Measurements from ENCODE around the gene MRPS27.

Gene MRPS27

DNA sequence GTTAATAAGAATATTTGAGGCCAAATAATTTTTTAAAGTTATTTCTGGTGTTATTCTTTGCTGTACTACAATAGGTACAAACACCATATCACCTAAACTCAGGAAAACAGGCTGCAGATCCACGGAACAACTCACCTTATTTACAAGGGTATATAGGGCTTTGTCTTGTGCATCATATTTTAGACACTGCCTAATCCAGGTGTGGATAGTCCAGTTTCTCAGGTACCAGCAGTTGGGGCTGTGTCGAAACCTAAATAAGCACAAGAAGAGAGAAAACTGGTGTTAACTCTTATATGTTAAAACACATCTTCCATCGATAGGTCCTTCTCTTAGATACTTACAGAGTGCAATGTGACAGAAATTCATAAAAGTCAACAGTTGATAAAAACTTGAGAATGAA is 82.2 kb downstream of the MRPS27 start:
- CTCF ChIA-PET, result interaction anchor here (1.3 to 1.8 kb wide), 2 partner anchors 11 to 99 kb away, joined by 3 to 4 read pairs; no protein-coding TSS in a partner anchor
- Histone ChIP-seq H3K9me3 (ENCODE audit: control extremely low read depth in 1 of 5, control insufficient read depth in 4 of 5, insufficient read depth in 2 of 5, low read depth in 1 of 5, low read length in 4 of 5) (no peaks in the 10 kb centered on the region), H3K27ac (ENCODE audit: insufficient read depth in 1 of 2, low read depth in 1 of 2, low read length in 2 of 2, poor library complexity in 1 of 2, severe bottlenecking in 2 of 2) (no peak overlapping the region), H3K36me3 (ENCODE audit: control insufficient read depth in 4 of 4, insufficient read depth in 4 of 4, low read length in 3 of 4) (peaks cover 6 to 23% (median 8%) of the 10 kb centered on the region in 4 experiments), H3K27me3 (replicated peaks in 2 of 5; ENCODE audit: control insufficient read depth in 4 of 5, insufficient read depth in 5 of 5, low read length in 4 of 5) (no peaks in the 10 kb centered on the region), H3K4me1 (ENCODE audit: control extremely low read depth in 1 of 4, control insufficient read depth in 4 of 4, insufficient read depth in 4 of 4, low read length in 3 of 4) (peaks cover 13 to 27% (median 20%) of the 10 kb centered on the region in 4 experiments), H3K4me3 (ENCODE audit: control insufficient read depth in 1 of 7, extremely low read depth in 1 of 7, insufficient read depth in 4 of 7, low read depth in 2 of 7, low read length in 6 of 7) (no peak overlapping the region)
- DNase-seq, result no peak
- WGBS (ENCODE audit: insufficient coverage), result no CpG with 5 or more reads among the region's 3 CpGs
- POLR2A ChIA-PET, result no interaction called here

DNA sequence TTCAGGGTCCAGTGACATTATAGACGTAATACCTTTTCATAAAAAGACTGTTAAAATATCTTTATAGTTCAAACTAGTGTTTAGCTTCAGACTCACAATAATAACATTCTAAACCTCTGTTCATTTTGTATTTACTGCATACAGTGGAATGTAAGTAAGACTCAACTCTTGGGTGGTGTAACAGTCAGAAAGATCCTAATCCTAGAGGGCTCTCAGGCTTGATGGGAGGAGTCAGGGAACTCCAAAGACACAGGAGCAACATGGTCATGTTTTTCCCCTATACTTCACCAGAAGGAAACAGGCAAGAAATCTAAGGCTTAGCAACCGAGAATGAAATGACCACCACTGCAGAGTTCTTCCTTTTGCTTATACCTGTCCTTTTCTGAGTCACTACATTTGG is 82.6 kb downstream of the MRPS27 start:
- H3K27ac ChIP-seq (ENCODE audit: insufficient read depth in 1 of 2, low read depth in 1 of 2, low read length in 2 of 2, poor library complexity in 1 of 2, severe bottlenecking in 2 of 2), result no peak overlapping the region
- no peak overlapping the region for H3K4me3 ChIP-seq (ENCODE audit: control insufficient read depth in 1 of 7, extremely low read depth in 1 of 7, insufficient read depth in 4 of 7, low read depth in 2 of 7, low read length in 6 of 7)
- H3K4me1 ChIP-seq (ENCODE audit: control extremely low read depth in 1 of 4, control insufficient read depth in 4 of 4, insufficient read depth in 4 of 4, low read length in 3 of 4), result peaks cover 16 to 32% (median 24%) of the 10 kb centered on the region in 4 experiments
- no peaks in the 10 kb centered on the region for H3K9me3 ChIP-seq (ENCODE audit: control extremely low read depth in 1 of 5, control insufficient read depth in 4 of 5, insufficient read depth in 2 of 5, low read depth in 1 of 5, low read length in 4 of 5)
- POLR2A ChIA-PET, result no interaction called here
- DNase-seq, result no peak
- CTCF ChIA-PET, result interaction anchor here (1.3 to 1.8 kb wide), 2 partner anchors 11 to 99 kb away, joined by 3 to 4 read pairs; no protein-coding TSS in a partner anchor
- peaks cover 6 to 24% (median 8%) of the 10 kb centered on the region in 4 experiments for H3K36me3 ChIP-seq (ENCODE audit: control insufficient read depth in 4 of 4, insufficient read depth in 4 of 4, low read length in 3 of 4)
- H3K27me3 ChIP-seq (replicated peaks in 2 of 5; ENCODE audit: control insufficient read depth in 4 of 5, insufficient read depth in 5 of 5, low read length in 4 of 5), result no peaks in the 10 kb centered on the region
- WGBS (ENCODE audit: insufficient coverage), result no CpG with 5 or more reads among the region's 2 CpGs

- Histone ChIP-seq H3K4me3 (ENCODE audit: control insufficient read depth in 1 of 7, extremely low read depth in 1 of 7, insufficient read depth in 4 of 7, low read depth in 2 of 7, low read length in 6 of 7) (no peak overlapping the region), H3K9me3 (ENCODE audit: control extremely low read depth in 1 of 5, control insufficient read depth in 4 of 5, insufficient read depth in 2 of 5, low read depth in 1 of 5, low read length in 4 of 5) (no peaks in the 10 kb centered on the region), H3K4me1 (ENCODE audit: control extremely low read depth in 1 of 4, control insufficient read depth in 4 of 4, insufficient read depth in 4 of 4, low read length in 3 of 4) (peaks cover 20 to 47% (median 28%) of the 10 kb centered on the region in 4 experiments), H3K27ac (ENCODE audit: insufficient read depth in 1 of 2, low read depth in 1 of 2, low read length in 2 of 2, poor library complexity in 1 of 2, severe bottlenecking in 2 of 2) (no peak overlapping the region), H3K27me3 (replicated peaks in 2 of 5; ENCODE audit: control insufficient read depth in 4 of 5, insufficient read depth in 5 of 5, low read length in 4 of 5) (no peaks in the 10 kb centered on the region), H3K36me3 (ENCODE audit: control insufficient read depth in 4 of 4, insufficient read depth in 4 of 4, low read length in 3 of 4) (peaks cover 10 to 33% (median 11%) of the 10 kb centered on the region in 4 experiments)
- ChIA-PET POLR2A (no interaction called here), CTCF (interaction anchor here (1.3 kb wide), 2 partner anchors 11 to 97 kb away, joined by 3 read pairs; no protein-coding TSS in a partner anchor)
- WGBS (ENCODE audit: insufficient coverage), result no CpG with 5 or more reads among the region's 1 CpG
- DNase-seq, result no peak
Measured at GRCh38 chr5:72235725-72236124, 84.3 kb downstream of the MRPS27 start.

DNA sequence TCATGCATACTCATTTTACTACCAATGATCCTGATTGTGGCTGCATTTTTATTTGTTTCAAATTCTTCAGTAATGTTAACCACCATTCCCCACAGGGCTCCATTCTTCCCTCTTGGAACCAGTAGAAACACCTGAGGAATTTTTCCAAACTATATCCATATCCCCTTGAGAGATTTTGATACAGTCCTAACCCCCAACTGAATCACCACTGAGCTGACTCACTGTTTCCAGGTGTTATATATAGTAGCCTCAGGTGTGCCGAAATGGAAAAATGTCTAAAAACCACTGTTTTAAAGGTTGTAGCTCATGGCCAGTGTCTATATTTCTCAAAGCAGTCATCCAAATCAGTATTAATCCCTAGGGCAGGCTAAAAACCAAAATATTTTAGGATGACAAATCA is 85.2 kb downstream of the MRPS27 start:
- Histone ChIP-seq H3K27ac (ENCODE audit: insufficient read depth in 1 of 2, low read depth in 1 of 2, low read length in 2 of 2, poor library complexity in 1 of 2, severe bottlenecking in 2 of 2) (peak overlapping the region in 1 of 2 experiments; percentile 75), H3K4me1 (ENCODE audit: control extremely low read depth in 1 of 4, control insufficient read depth in 4 of 4, insufficient read depth in 4 of 4, low read length in 3 of 4) (peaks cover 20 to 47% (median 28%) of the 10 kb centered on the region in 4 experiments), H3K27me3 (replicated peaks in 2 of 5; ENCODE audit: control insufficient read depth in 4 of 5, insufficient read depth in 5 of 5, low read length in 4 of 5) (no peaks in the 10 kb centered on the region), H3K36me3 (ENCODE audit: control insufficient read depth in 4 of 4, insufficient read depth in 4 of 4, low read length in 3 of 4) (peaks cover 10 to 40% (median 12%) of the 10 kb centered on the region in 4 experiments), H3K9me3 (ENCODE audit: control extremely low read depth in 1 of 5, control insufficient read depth in 4 of 5, insufficient read depth in 2 of 5, low read depth in 1 of 5, low read length in 4 of 5) (no peaks in the 10 kb centered on the region), H3K4me3 (ENCODE audit: control insufficient read depth in 1 of 7, extremely low read depth in 1 of 7, insufficient read depth in 4 of 7, low read depth in 2 of 7, low read length in 6 of 7) (peak overlapping the region in 1 of 7 experiments; percentile 10)
- no peak for DNase-seq
- 100% methylated on average over 1 of the region's 1 CpG for WGBS (ENCODE audit: insufficient coverage)
- ChIA-PET POLR2A (no interaction called here), CTCF (interaction anchor here (0.8 to 1.4 kb wide), 4 partner anchors 10 to 96 kb away, joined by 3 to 9 read pairs (median 3); partner anchors contain the start of genes MRPS27 and PTCD2)

DNA sequence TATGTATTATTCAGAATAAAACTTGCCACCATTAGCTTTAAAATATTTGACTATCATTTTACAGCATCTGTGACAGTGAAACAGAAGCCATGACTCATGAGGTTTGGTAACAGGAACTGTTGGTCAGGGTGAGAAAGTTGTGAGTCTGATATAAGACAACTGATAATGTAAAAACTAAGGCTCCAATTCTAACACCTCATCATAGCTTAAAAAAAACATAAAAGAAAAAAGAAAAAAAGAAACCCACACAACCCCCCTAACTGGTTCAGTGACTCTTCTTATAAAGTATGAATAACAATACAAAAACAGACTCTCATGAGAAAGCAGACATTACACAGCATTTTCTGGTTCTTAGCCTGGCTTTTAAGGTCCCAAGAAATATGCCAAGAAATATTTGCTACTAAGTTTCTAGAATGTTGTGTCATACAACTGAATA is 85.8 kb downstream of the MRPS27 start:
- peak overlapping the region in 2 of 7 experiments; percentile 10 to 25 for H3K4me3 ChIP-seq (ENCODE audit: control insufficient read depth in 1 of 7, extremely low read depth in 1 of 7, insufficient read depth in 4 of 7, low read depth in 2 of 7, low read length in 6 of 7)
- no peaks in the 10 kb centered on the region for H3K27me3 ChIP-seq (replicated peaks in 2 of 5; ENCODE audit: control insufficient read depth in 4 of 5, insufficient read depth in 5 of 5, low read length in 4 of 5)
- H3K27ac ChIP-seq (ENCODE audit: insufficient read depth in 1 of 2, low read depth in 1 of 2, low read length in 2 of 2, poor library complexity in 1 of 2, severe bottlenecking in 2 of 2), result peak overlapping the region; percentile 25 to 75
- peaks cover 10 to 43% (median 14%) of the 10 kb centered on the region in 4 experiments for H3K36me3 ChIP-seq (ENCODE audit: control insufficient read depth in 4 of 4, insufficient read depth in 4 of 4, low read length in 3 of 4)
- peaks cover 20 to 47% (median 28%) of the 10 kb centered on the region in 4 experiments for H3K4me1 ChIP-seq (ENCODE audit: control extremely low read depth in 1 of 4, control insufficient read depth in 4 of 4, insufficient read depth in 4 of 4, low read length in 3 of 4)
- peak; percentile 87 to 97 (median 94) for DNase-seq
- no peaks in the 10 kb centered on the region for H3K9me3 ChIP-seq (ENCODE audit: control extremely low read depth in 1 of 5, control insufficient read depth in 4 of 5, insufficient read depth in 2 of 5, low read depth in 1 of 5, low read length in 4 of 5)
- ChIA-PET POLR2A (no interaction called here), CTCF (interaction anchor here (0.8 to 1.4 kb wide), 5 partner anchors 11 to 95 kb away, joined by 3 to 9 read pairs (median 3); partner anchors contain the start of genes MRPS27 and PTCD2)

DNA sequence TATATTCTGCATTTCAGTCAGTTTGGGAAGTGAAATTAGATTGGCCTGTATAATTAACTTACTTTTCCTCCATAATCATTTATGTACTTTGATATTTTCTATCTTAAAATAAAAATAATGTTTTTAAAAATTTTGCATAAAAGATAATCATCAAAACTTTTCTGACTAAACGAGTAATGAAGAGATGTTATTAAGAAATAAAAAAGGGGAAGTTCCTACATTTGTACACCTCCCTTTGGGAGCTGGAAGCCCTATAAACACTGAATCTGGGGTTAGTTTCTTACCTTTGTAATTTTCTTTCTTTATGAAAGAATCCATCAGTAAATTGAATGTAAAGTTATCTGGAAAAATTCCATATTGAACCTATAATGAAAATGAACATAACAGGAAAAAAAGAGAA is 86.2 kb downstream of the MRPS27 start:
- H3K27ac ChIP-seq (ENCODE audit: insufficient read depth in 1 of 2, low read depth in 1 of 2, low read length in 2 of 2, poor library complexity in 1 of 2, severe bottlenecking in 2 of 2), result peak overlapping the region; percentile 25 to 75
- DNase-seq, result peak in 1 of 3 donors; percentile 29
- peaks cover 20 to 47% (median 28%) of the 10 kb centered on the region in 4 experiments for H3K4me1 ChIP-seq (ENCODE audit: control extremely low read depth in 1 of 4, control insufficient read depth in 4 of 4, insufficient read depth in 4 of 4, low read length in 3 of 4)
- H3K9me3 ChIP-seq (ENCODE audit: control extremely low read depth in 1 of 5, control insufficient read depth in 4 of 5, insufficient read depth in 2 of 5, low read depth in 1 of 5, low read length in 4 of 5), result no peaks in the 10 kb centered on the region
- H3K36me3 ChIP-seq (ENCODE audit: control insufficient read depth in 4 of 4, insufficient read depth in 4 of 4, low read length in 3 of 4), result peaks cover 10 to 46% (median 14%) of the 10 kb centered on the region in 4 experiments
- ChIA-PET POLR2A (interaction anchor here (0.6 kb wide), 1 partner anchor 84 kb away, joined by 3 read pairs; no protein-coding TSS in a partner anchor), CTCF (interaction anchor here (1.0 to 1.4 kb wide), 2 partner anchors 11 to 13 kb away, joined by 3 to 9 read pairs; no protein-coding TSS in a partner anchor)
- no peaks in the 10 kb centered on the region for H3K27me3 ChIP-seq (replicated peaks in 2 of 5; ENCODE audit: control insufficient read depth in 4 of 5, insufficient read depth in 5 of 5, low read length in 4 of 5)
- WGBS (ENCODE audit: insufficient coverage), result no CpG with 5 or more reads among the region's 1 CpG
- no peak overlapping the region for H3K4me3 ChIP-seq (ENCODE audit: control insufficient read depth in 1 of 7, extremely low read depth in 1 of 7, insufficient read depth in 4 of 7, low read depth in 2 of 7, low read length in 6 of 7)

DNA sequence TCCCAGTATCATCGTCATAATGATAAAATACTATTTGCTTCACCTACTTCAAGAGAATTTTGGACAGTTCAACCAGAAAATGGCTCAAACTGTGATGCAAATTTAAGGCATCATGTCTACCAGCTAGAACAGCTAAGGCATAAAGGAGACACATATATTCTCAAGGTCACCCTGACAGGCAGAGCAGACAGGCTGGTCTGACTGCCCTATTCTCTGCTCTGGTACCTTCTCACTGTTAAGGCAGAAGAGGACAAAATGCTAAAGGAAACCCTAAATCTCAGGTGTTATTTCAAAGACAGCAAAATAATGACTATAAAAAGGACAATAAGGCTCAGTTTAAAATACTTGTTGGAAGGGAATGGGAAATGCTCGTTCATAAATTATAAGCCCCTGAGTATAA is 87.2 kb downstream of the MRPS27 start:
- 100% methylated on average over 2 of the region's 2 CpGs for WGBS (ENCODE audit: insufficient coverage)
- CTCF ChIA-PET, result interaction anchor here (1.5 kb wide), 1 partner anchor 9 kb away, joined by 5 read pairs; no protein-coding TSS in a partner anchor

More for the DNA sequence above, 87.2 kb downstream of the MRPS27 start:
- no peak overlapping the region for H3K27ac ChIP-seq (ENCODE audit: insufficient read depth in 1 of 2, low read depth in 1 of 2, low read length in 2 of 2, poor library complexity in 1 of 2, severe bottlenecking in 2 of 2)
- H3K27me3 ChIP-seq (replicated peaks in 2 of 5; ENCODE audit: control insufficient read depth in 4 of 5, insufficient read depth in 5 of 5, low read length in 4 of 5), result no peaks in the 10 kb centered on the region
- H3K9me3 ChIP-seq (ENCODE audit: control extremely low read depth in 1 of 5, control insufficient read depth in 4 of 5, insufficient read depth in 2 of 5, low read depth in 1 of 5, low read length in 4 of 5), result no peaks in the 10 kb centered on the region
- peaks cover 7 to 51% (median 14%) of the 10 kb centered on the region in 4 experiments for H3K36me3 ChIP-seq (ENCODE audit: control insufficient read depth in 4 of 4, insufficient read depth in 4 of 4, low read length in 3 of 4)
- peaks cover 20 to 47% (median 28%) of the 10 kb centered on the region in 4 experiments for H3K4me1 ChIP-seq (ENCODE audit: control extremely low read depth in 1 of 4, control insufficient read depth in 4 of 4, insufficient read depth in 4 of 4, low read length in 3 of 4)
- POLR2A ChIA-PET, result no interaction called here
- no peak for DNase-seq
- no peak overlapping the region for H3K4me3 ChIP-seq (ENCODE audit: control insufficient read depth in 1 of 7, extremely low read depth in 1 of 7, insufficient read depth in 4 of 7, low read depth in 2 of 7, low read length in 6 of 7)

Data from common myeloid progenitor, CD34-positive (primary cell).